ENCODE data around the gene RPE65.
"Not testable (repeated sequence)": the region's sequence is repeated elsewhere in the genome, so short reads cannot be mapped to it uniquely, and the experiment has no call there.

Gene RPE65

GRCh38 chr1:68448365-68448764 lies 1.4 kb downstream of the RPE65 start:
- no peak for DNase-seq

- no peak for DNase-seq
Observed at GRCh38 chr1:68445709-68446108, 4.0 kb downstream of the RPE65 start.

GRCh38 chr1:68442822-68443556 lies 6.8 kb downstream of the RPE65 start:
- DNase-seq: no peak

- no peak for DNase-seq
Observed at GRCh38 chr1:68442006-68442405, 7.7 kb downstream of the RPE65 start.

GRCh38 chr1:68438310-68438709 lies 11.4 kb downstream of the RPE65 start:
- no peak for DNase-seq

GRCh38 chr1:68433395-68433794 lies 16.4 kb downstream of the RPE65 start:
- no peak for DNase-seq

- DNase-seq: no peak
Observed at GRCh38 chr1:68431076-68431475, 18.7 kb downstream of the RPE65 start.

- DNase-seq: no peak
Observed at GRCh38 chr1:68429233-68429808, 20.4 kb downstream of the RPE65 start.

GRCh38 chr1:68426594-68426993 lies 23.2 kb downstream of the RPE65 start:
- DNase-seq: no peak

- no peak for DNase-seq
Observed at GRCh38 chr1:68421350-68421749, 28.4 kb downstream of the RPE65 start.

GRCh38 chr1:68409426-68409825 lies 40.3 kb downstream of the RPE65 start:
- DNase-seq: no peak

GRCh38 chr1:68401506-68401905 lies 48.2 kb downstream of the RPE65 start:
- no peak for DNase-seq

- DNase-seq: not testable (repeated sequence)
Observed at GRCh38 chr1:68395575-68395974, 54.2 kb downstream of the RPE65 start.

GRCh38 chr1:68392474-68392873 lies 57.3 kb downstream of the RPE65 start:
- not testable (repeated sequence) for DNase-seq

GRCh38 chr1:68385798-68386524 lies 63.8 kb downstream of the RPE65 start:
- DNase-seq: not testable (repeated sequence)

- DNase-seq: no peak
Observed at GRCh38 chr1:68384872-68385411, 64.8 kb downstream of the RPE65 start.

GRCh38 chr1:68384321-68384813 lies 65.4 kb downstream of the RPE65 start:
- DNase-seq: no peak

GRCh38 chr1:68383092-68383491 lies 66.7 kb downstream of the RPE65 start:
- DNase-seq: no peak

- DNase-seq: no peak
Observed at GRCh38 chr1:68379085-68379478, 70.7 kb downstream of the RPE65 start.
